Hepatocyte (in vitro differentiated cells): ENCODE measurements around the gene SMIM24. TPM values are rescaled to one million over a fixed set of nuclear protein-coding genes. Genes with fewer than 3 reads are reported as not detected.
A peak's percentile ranks its signal among the peaks of the same experiment; 100 is the strongest.

ENCODE experiments used
- DNase-seq: peaks from one replicate; pipeline ENCODE4 v3.0.0-alpha.2; 2016; ENCODE audit warnings: low spot score
- H2AFZ ChIP-seq: fragments of 200-600 bp; sonication (generic); 2 replicates; pipeline ENCODE4 v1.6.0; 2016; ENCODE audit warnings: antibody characterized with exemption, mild to moderate bottlenecking
- H3K27ac ChIP-seq: fragments of 200-600 bp; sonication (generic); 2 replicates; pipeline ENCODE4 v1.5.1; 2016; ENCODE audit warnings: mild to moderate bottlenecking
- H3K27me3 ChIP-seq: fragments of 200-600 bp; sonication (generic); 2 replicates; pipeline ENCODE4 v1.6.1; 2016
- H3K36me3 ChIP-seq: fragments of 200-600 bp; sonication (generic); replicated peaks from 2 replicates; pipeline ENCODE4 v1.5.1; 2016; ENCODE audit warnings: low read depth; ENCODE audit not compliant: insufficient read depth
- H3K4me1 ChIP-seq: fragments of 200-600 bp; sonication (generic); 2 replicates; pipeline ENCODE4 v1.5.1; 2016; ENCODE audit warnings: mild to moderate bottlenecking, moderate library complexity; ENCODE audit not compliant: insufficient read depth
- H3K4me2 ChIP-seq: fragments of 200-600 bp; sonication (generic); 2 replicates; pipeline ENCODE4 v1.6.0; 2016
- H3K4me3 ChIP-seq: fragments of 200-600 bp; sonication (generic); 2 replicates; pipeline ENCODE4 v1.5.1; 2016; ENCODE audit warnings: mild to moderate bottlenecking
- H3K79me2 ChIP-seq: fragments of 200-600 bp; sonication (generic); 2 replicates; pipeline ENCODE4 v1.6.0; 2017; ENCODE audit warnings: mild to moderate bottlenecking
- H3K9me2 ChIP-seq: fragments of 200-600 bp; sonication (generic); replicated peaks from 2 replicates; pipeline ENCODE4 v1.6.0; 2017; ENCODE audit warnings: mild to moderate bottlenecking; ENCODE audit not compliant: insufficient read depth
- H3K9me3 ChIP-seq: fragments of 200-600 bp; sonication (generic); 2 replicates; pipeline ENCODE4 v1.5.1; 2016; ENCODE audit warnings: low read depth, mild to moderate bottlenecking
- H4K20me1 ChIP-seq: fragments of 200-600 bp; sonication (generic); 2 replicates; pipeline ENCODE4 v1.6.0; 2016; ENCODE audit warnings: mild to moderate bottlenecking; ENCODE audit not compliant: insufficient read depth, poor library complexity, severe bottlenecking
- CTCF ChIP-seq: fragments of 200-600 bp; sonication (generic); IDR thresholded peaks from 2 replicates; pipeline ENCODE4 v1.5.1; 2016; ENCODE audit warnings: antibody characterized with exemption, mild to moderate bottlenecking; ENCODE audit not compliant: poor library complexity
- EZH2 ChIP-seq: fragments of 200-600 bp; sonication (generic); IDR thresholded peaks from 2 replicates; pipeline ENCODE4 v1.6.1; 2016; ENCODE audit warnings: antibody characterized with exemption, mild to moderate bottlenecking, borderline replicate concordance
- EZH2phosphoT487 ChIP-seq: fragments of 200-600 bp; sonication (generic); IDR thresholded peaks from one replicate; pipeline ENCODE4 v1.6.1; 2018; ENCODE audit warnings: antibody characterized with exemption, mild to moderate bottlenecking, low read depth, moderate library complexity; ENCODE audit not compliant: unreplicated experiment, severe bottlenecking
- WGBS: methylation state at CpG from one replicate; pipeline ENCODE4 v1.1.6; 2016; ENCODE audit warnings: low lambda C conversion rate; ENCODE audit errors: missing lambda C conversion rate; 5-methylcytosine and 5-hydroxymethylcytosine counted together
- polyA plus RNA-seq: library from polyadenylated mRNA; unstranded; fragments of >200 nt; fragmentation: Nextera tagmentation; extraction: Ambion mirVana; gene quantifications from 2 replicates; pipeline ENCODE4 v1.2.1, GENCODE V29; 2016
- total RNA-seq: library from RNA; depleted of rRNA; stranded (reverse); fragments of >200 nt; gene quantifications from 2 replicates; pipeline ENCODE4 v1.2.3, GENCODE V29; 2014

SMIM24 gene
- total and polyA plus RNA-seq, 2 experiments from 2014 or later, result 81.2 to 151 TPM

DNA sequence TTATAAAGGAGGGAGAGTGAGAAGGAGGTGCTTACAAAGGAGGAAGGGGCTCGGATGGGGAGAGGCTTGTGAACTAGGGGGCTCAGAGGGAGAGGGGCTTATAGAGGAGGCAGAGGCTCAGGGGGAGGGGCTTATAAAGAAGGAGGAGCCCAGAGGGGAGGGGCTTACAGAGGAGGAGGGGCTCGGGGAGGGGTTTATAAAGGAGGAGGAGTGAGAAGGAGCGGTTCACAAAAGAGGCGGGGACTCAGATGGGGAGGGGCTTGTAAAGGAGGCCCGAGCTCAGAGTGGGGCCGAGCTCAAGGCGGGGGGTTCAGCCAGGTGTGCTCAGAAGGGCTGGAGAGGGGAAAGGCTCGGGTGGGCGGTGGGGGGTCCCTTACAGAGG lies 500 bp downstream of the SMIM24 start:
- H3K9me3 ChIP-seq, result no peaks in the 10 kb centered on the region
- TF ChIP-seq EZH2phosphoT487, result no peak
- no peaks in the 10 kb centered on the region for H4K20me1 ChIP-seq
- no peaks in the 10 kb centered on the region for H3K79me2 ChIP-seq
- H2AFZ ChIP-seq, result no peak overlapping the region
- WGBS, result no CpG with 5 or more reads among the region's 9 CpGs
- no peaks in the 10 kb centered on the region for H3K9me2 ChIP-seq
- H3K4me3 ChIP-seq, result no peak overlapping the region
- H3K4me2 ChIP-seq, result peak overlapping the region; percentile 57
- peaks cover under 1% of the 10 kb centered on the region for H3K4me1 ChIP-seq
- DNase-seq, result peak; percentile 54
- no peaks in the 10 kb centered on the region for H3K36me3 ChIP-seq
- H3K27me3 ChIP-seq, result no peaks in the 10 kb centered on the region
- peak overlapping the region; percentile 48 for H3K27ac ChIP-seq

- H3K9me3 ChIP-seq, result no peaks in the 10 kb centered on the region
- H3K27ac ChIP-seq, result no peak overlapping the region
- no peaks in the 10 kb centered on the region for H4K20me1 ChIP-seq
- no peaks in the 10 kb centered on the region for H3K79me2 ChIP-seq
- no peaks in the 10 kb centered on the region for H3K36me3 ChIP-seq
- H3K4me2 ChIP-seq, result peak overlapping the region; percentile 41
- no peak overlapping the region for H3K4me3 ChIP-seq
- no peaks in the 10 kb centered on the region for H3K9me2 ChIP-seq
- H3K4me1 ChIP-seq, result peaks cover 6% of the 10 kb centered on the region
- 84% methylated on average over 2 of the region's 7 CpGs for WGBS
- H3K27me3 ChIP-seq, result no peaks in the 10 kb centered on the region
- TF ChIP-seq EZH2phosphoT487 (no peak), CTCF (no peak), EZH2 (no peak)
- H2AFZ ChIP-seq, result no peak overlapping the region
- DNase-seq, result peak; percentile 62
These were observed 1.0 kb downstream of the SMIM24 start for GRCh38 chr19:3479177-3479833.

- H3K4me3 ChIP-seq, result no peak overlapping the region
- no peak overlapping the region for H3K27ac ChIP-seq
- no peaks in the 10 kb centered on the region for H3K79me2 ChIP-seq
- H3K27me3 ChIP-seq, result no peaks in the 10 kb centered on the region
- no peak for DNase-seq
- no peaks in the 10 kb centered on the region for H3K9me2 ChIP-seq
- H4K20me1 ChIP-seq, result no peaks in the 10 kb centered on the region
- H3K36me3 ChIP-seq, result no peaks in the 10 kb centered on the region
- no peaks in the 10 kb centered on the region for H3K9me3 ChIP-seq
- no peak overlapping the region for H2AFZ ChIP-seq
- WGBS, result 60% methylated on average over 16 of the region's 27 CpGs
- H3K4me2 ChIP-seq, result peak overlapping the region; percentile 41
- TF ChIP-seq CTCF (no peak), EZH2 (no peak), EZH2phosphoT487 (no peak)
- H3K4me1 ChIP-seq, result peaks cover 10% of the 10 kb centered on the region
These were observed 1.7 kb downstream of the SMIM24 start for GRCh38 chr19:3478409-3479176.

DNA sequence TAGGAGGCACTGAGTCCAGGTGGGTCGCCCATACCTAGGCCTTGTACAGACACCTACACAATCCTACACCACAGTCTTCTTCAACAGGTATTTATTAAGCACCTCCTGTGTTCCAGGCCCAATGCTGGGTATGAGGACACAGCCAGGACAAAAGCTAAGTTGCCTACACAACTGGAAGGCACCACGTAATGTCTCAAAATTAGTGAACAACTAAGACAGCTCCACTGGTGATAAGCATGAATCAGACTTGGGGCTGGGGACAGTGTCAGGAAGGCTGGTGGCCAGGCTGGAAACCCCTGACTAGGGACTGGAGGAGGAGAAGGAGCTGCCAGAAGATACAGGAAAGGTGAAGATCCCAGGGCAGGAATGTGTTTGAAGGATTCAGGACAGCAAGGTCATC lies 2.4 kb downstream of the SMIM24 start:
- H3K9me2 ChIP-seq, result no peaks in the 10 kb centered on the region
- no peak overlapping the region for H3K4me3 ChIP-seq
- H3K4me1 ChIP-seq, result peaks cover 16% of the 10 kb centered on the region
- no peak overlapping the region for H3K4me2 ChIP-seq
- 83% methylated on average over 2 of the region's 2 CpGs for WGBS
- H3K36me3 ChIP-seq, result no peaks in the 10 kb centered on the region
- no peaks in the 10 kb centered on the region for H3K27me3 ChIP-seq
- TF ChIP-seq CTCF (no peak), EZH2 (no peak)
- no peak overlapping the region for H3K27ac ChIP-seq
- H3K9me3 ChIP-seq, result no peaks in the 10 kb centered on the region
- H4K20me1 ChIP-seq, result no peaks in the 10 kb centered on the region
- no peak overlapping the region for H2AFZ ChIP-seq
- DNase-seq, result no peak
- no peaks in the 10 kb centered on the region for H3K79me2 ChIP-seq
